ENCODE data around the gene ATP6V1A. TPM values are rescaled to one million over a fixed set of nuclear protein-coding genes. Genes with fewer than 3 reads are reported as not detected.
A peak's percentile ranks its signal among the peaks of the same experiment; 100 is the strongest.

ATP6V1A gene
- polyA plus RNA-seq, 3 donors, result 35.1 to 295 (median 254) TPM

- WGBS (ENCODE audit: insufficient coverage), result under 1% methylated on average over 28 of the region's 48 CpGs
- H4K20me1 ChIP-seq (ENCODE audit: insufficient read depth, low read length), result no peaks in the 10 kb centered on the region
- peak within 1 kb of the TSS; percentile 41 to 78 (median 51) for H3K4me3 ChIP-seq (replicated peaks in 1 of 3; ENCODE audit: low read depth in 2 of 3, low read length in 3 of 3)
- peaks cover 0 to 6% of the 10 kb centered on the region in 2 donors for H3K27me3 ChIP-seq (ENCODE audit: control insufficient read depth in 2 of 2, insufficient read depth in 2 of 2, low read length in 2 of 2)
- H3K9ac ChIP-seq (ENCODE audit: insufficient read depth, low read length, poor library complexity, severe bottlenecking), result peak within 1 kb of the TSS; percentile 37
- H3K27ac Mint-ChIP-seq, result peak within 1 kb of the TSS in 4 of 7 donors; percentile 19 to 78 (median 48)
- H2AFZ ChIP-seq (ENCODE audit: insufficient read depth, low read depth, low read length, poor library complexity, severe bottlenecking), result peak within 1 kb of the TSS; percentile 89
- no peaks in the 10 kb centered on the region for H3K9me3 Mint-ChIP-seq
- H3K36me3 Mint-ChIP-seq, result no peaks in the 10 kb centered on the region
- DNase-seq, result peak; percentile 76 to 89 (median 82)
- intact Hi-C loops (cut with micrococcal nuclease), result loop anchor here in 1 of 2 donors (5.0 to 10.0 kb wide), 3 partner anchors 101 to 254 kb away; partner anchors contain the start of genes CCDC191 and QTRT2
- no peaks in the 10 kb centered on the region for H3K36me3 ChIP-seq (replicated peaks in 1 of 2; ENCODE audit: control insufficient read depth in 1 of 2, insufficient read depth in 2 of 2, low read length in 2 of 2)
- peak within 1 kb of the TSS; percentile 80 to 94 for H3K4me3 Mint-ChIP-seq
- H3K27ac ChIP-seq (ENCODE audit: low read depth in 1 of 2, low read length in 2 of 2), result no peak within 1 kb of the TSS
- peak within 1 kb of the TSS; percentile 92 for H3K4me2 ChIP-seq (replicated peaks; ENCODE audit: extremely low read depth, low read length, poor library complexity, severe bottlenecking)
- peaks cover 18 to 22% of the 10 kb centered on the region in 2 donors for H3K4me1 ChIP-seq (ENCODE audit: control insufficient read depth in 1 of 2, insufficient read depth in 2 of 2, low read length in 2 of 2)
- no peaks in the 10 kb centered on the region for H3K79me2 ChIP-seq (ENCODE audit: insufficient read depth, low read length)
- peak; percentile 84 for TF ChIP-seq CTCF (IDR thresholded peaks at IDR 0.05)
- peaks cover 0 to 10% (median 7%) of the 10 kb centered on the region in 3 donors for H3K27me3 Mint-ChIP-seq (ENCODE audit: low read depth in 3 of 3)
- H3K4me1 Mint-ChIP-seq, result peaks cover 16% of the 10 kb centered on the region
- H3K9me3 ChIP-seq (replicated peaks in 1 of 2; ENCODE audit: control insufficient read depth in 1 of 2, insufficient read depth in 1 of 2, low read length in 2 of 2), result no peaks in the 10 kb centered on the region
Measured at GRCh38 chr3:113838631-113839209, 91.9 kb downstream of the ATP6V1A start, which contains the start of gene GRAMD1C. TSS of gene GRAMD1C (plus strand) at chr3:113838788. CDS start at chr3:113838910, 122 bp downstream.

GRCh38 chr3:113839551-113839950 is 92.7 kb downstream of the ATP6V1A start:
- peak overlapping the region; percentile 89 for H2AFZ ChIP-seq (ENCODE audit: insufficient read depth, low read depth, low read length, poor library complexity, severe bottlenecking)
- peaks cover 0 to 6% of the 10 kb centered on the region in 2 donors for H3K27me3 ChIP-seq (ENCODE audit: control insufficient read depth in 2 of 2, insufficient read depth in 2 of 2, low read length in 2 of 2)
- no peak overlapping the region for H3K27ac ChIP-seq (ENCODE audit: low read depth in 1 of 2, low read length in 2 of 2)
- H4K20me1 ChIP-seq (ENCODE audit: insufficient read depth, low read length), result no peaks in the 10 kb centered on the region
- H3K4me3 ChIP-seq (replicated peaks in 1 of 3; ENCODE audit: low read depth in 2 of 3, low read length in 3 of 3), result peak overlapping the region in 1 of 3 experiments; percentile 78
- no peaks in the 10 kb centered on the region for H3K9me3 ChIP-seq (replicated peaks in 1 of 2; ENCODE audit: control insufficient read depth in 1 of 2, insufficient read depth in 1 of 2, low read length in 2 of 2)
- H3K79me2 ChIP-seq (ENCODE audit: insufficient read depth, low read length), result no peaks in the 10 kb centered on the region
- intact Hi-C loops (cut with micrococcal nuclease), result loop anchor here in 1 of 2 donors (5.0 to 10.0 kb wide), 3 partner anchors 102 to 253 kb away; partner anchors contain the start of genes CCDC191 and QTRT2
- Mint-ChIP-seq H3K27ac (peak overlapping the region in 1 of 7 donors; percentile 41), H3K36me3 (no peaks in the 10 kb centered on the region), H3K27me3 (ENCODE audit: low read depth in 3 of 3) (peaks cover 0 to 10% (median 7%) of the 10 kb centered on the region in 3 donors), H3K9me3 (no peaks in the 10 kb centered on the region), H3K4me3 (peak overlapping the region; percentile 80 to 94), H3K4me1 (peaks cover 11% of the 10 kb centered on the region)
- no CpG with 5 or more reads among the region's 2 CpGs for WGBS (ENCODE audit: insufficient coverage)
- H3K9ac ChIP-seq (ENCODE audit: insufficient read depth, low read length, poor library complexity, severe bottlenecking), result no peak overlapping the region
- H3K36me3 ChIP-seq (replicated peaks in 1 of 2; ENCODE audit: control insufficient read depth in 1 of 2, insufficient read depth in 2 of 2, low read length in 2 of 2), result no peaks in the 10 kb centered on the region
- peaks cover 11 to 14% of the 10 kb centered on the region in 2 donors for H3K4me1 ChIP-seq (ENCODE audit: control insufficient read depth in 1 of 2, insufficient read depth in 2 of 2, low read length in 2 of 2)
- no peak for TF ChIP-seq CTCF (IDR thresholded peaks at IDR 0.05)
- DNase-seq, result no peak
- H3K4me2 ChIP-seq (replicated peaks; ENCODE audit: extremely low read depth, low read length, poor library complexity, severe bottlenecking), result no peak overlapping the region
